Measurements from ENCODE around the gene CCDC8. TPM values are rescaled to one million over a fixed set of nuclear protein-coding genes. Genes with fewer than 3 reads are reported as not detected.

Gene CCDC8
- total RNA-seq, 1 experiment from 2014 or later, result not detected

GRCh38 chr19:46381756-46382345 lies 31.5 kb downstream of the CCDC8 start:
- H3K4me1 Mint-ChIP-seq (ENCODE audit: insufficient read depth, unreplicated experiment), result peaks cover 6% of the 10 kb centered on the region
- no peaks in the 10 kb centered on the region for H3K27me3 Mint-ChIP-seq (ENCODE audit: insufficient read depth, unreplicated experiment)
- TF ChIP-seq, protein P1, sequence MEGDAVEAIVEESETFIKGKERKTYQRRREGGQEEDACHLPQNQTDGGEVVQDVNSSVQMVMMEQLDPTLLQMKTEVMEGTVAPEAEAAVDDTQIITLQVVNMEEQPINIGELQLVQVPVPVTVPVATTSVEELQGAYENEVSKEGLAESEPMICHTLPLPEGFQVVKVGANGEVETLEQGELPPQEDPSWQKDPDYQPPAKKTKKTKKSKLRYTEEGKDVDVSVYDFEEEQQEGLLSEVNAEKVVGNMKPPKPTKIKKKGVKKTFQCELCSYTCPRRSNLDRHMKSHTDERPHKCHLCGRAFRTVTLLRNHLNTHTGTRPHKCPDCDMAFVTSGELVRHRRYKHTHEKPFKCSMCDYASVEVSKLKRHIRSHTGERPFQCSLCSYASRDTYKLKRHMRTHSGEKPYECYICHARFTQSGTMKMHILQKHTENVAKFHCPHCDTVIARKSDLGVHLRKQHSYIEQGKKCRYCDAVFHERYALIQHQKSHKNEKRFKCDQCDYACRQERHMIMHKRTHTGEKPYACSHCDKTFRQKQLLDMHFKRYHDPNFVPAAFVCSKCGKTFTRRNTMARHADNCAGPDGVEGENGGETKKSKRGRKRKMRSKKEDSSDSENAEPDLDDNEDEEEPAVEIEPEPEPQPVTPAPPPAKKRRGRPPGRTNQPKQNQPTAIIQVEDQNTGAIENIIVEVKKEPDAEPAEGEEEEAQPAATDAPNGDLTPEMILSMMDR (IDR thresholded peaks at IDR 0.05; ENCODE audit: unreplicated experiment), result no peak
- intact Hi-C loops (cut with micrococcal nuclease), result no loop called here
- H3K36me3 Mint-ChIP-seq (ENCODE audit: insufficient read depth, unreplicated experiment), result peaks cover 94% of the 10 kb centered on the region
- POLR2A ChIA-PET, result interaction anchor here (0.9 kb wide), 1 partner anchor 9 kb away, joined by 3 read pairs; no protein-coding TSS in a partner anchor
- H3K27ac Mint-ChIP-seq (ENCODE audit: low read depth, unreplicated experiment), result peak overlapping the region; percentile 70
- no peaks in the 10 kb centered on the region for H3K9me3 Mint-ChIP-seq (ENCODE audit: unreplicated experiment)
- CTCF ChIA-PET, result interaction anchor here (0.6 to 1.2 kb wide), 4 partner anchors 13 to 1337 kb away, joined by 3 to 5 read pairs (median 4); no protein-coding TSS in a partner anchor
- no TSS peak for BruUV-seq (replicated peaks)
- H3K4me3 Mint-ChIP-seq (ENCODE audit: unreplicated experiment), result no peak overlapping the region
- DNase-seq (ENCODE audit: unreplicated experiment), result no peak

DNA sequence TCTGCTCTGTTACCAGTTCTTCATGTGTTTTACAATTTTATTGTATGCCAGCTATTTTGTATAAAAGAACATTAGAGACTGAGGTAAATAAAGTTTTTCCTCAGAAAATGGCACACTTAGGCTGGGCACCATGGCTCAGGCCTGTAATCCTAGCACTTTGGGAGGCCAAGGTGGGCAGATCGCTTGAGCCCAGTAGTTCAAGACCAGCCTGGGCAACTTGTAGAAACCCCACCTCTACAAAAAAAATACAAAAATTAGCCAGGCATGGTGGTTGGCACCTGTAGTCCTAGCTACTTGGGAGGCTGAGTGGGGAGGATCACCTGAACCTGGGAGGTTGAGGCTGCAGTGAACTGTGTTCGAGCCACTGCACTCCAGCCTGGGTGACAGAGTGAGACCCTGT lies 32.0 kb downstream of the CCDC8 start:
- DNase-seq (ENCODE audit: unreplicated experiment), result no peak
- ChIA-PET POLR2A (interaction anchor here (0.7 to 1.2 kb wide), 3 partner anchors 8 to 103 kb away, joined by 3 read pairs; no protein-coding TSS in a partner anchor), CTCF (interaction anchor here (0.6 to 1.2 kb wide), 2 partner anchors 15 to 93 kb away, joined by 3 to 5 read pairs; no protein-coding TSS in a partner anchor)
- TF ChIP-seq, protein P1 (IDR thresholded peaks at IDR 0.05; ENCODE audit: unreplicated experiment), result no peak
- no peaks in the 10 kb centered on the region for H3K27me3 Mint-ChIP-seq (ENCODE audit: insufficient read depth, unreplicated experiment)
- H3K4me3 Mint-ChIP-seq (ENCODE audit: unreplicated experiment), result no peak overlapping the region
- peak overlapping the region; percentile 9 for H3K27ac Mint-ChIP-seq (ENCODE audit: low read depth, unreplicated experiment)
- peaks cover 6% of the 10 kb centered on the region for H3K4me1 Mint-ChIP-seq (ENCODE audit: insufficient read depth, unreplicated experiment)
- intact Hi-C loops (cut with micrococcal nuclease), result no loop called here
- H3K9me3 Mint-ChIP-seq (ENCODE audit: unreplicated experiment), result no peaks in the 10 kb centered on the region
- H3K36me3 Mint-ChIP-seq (ENCODE audit: insufficient read depth, unreplicated experiment), result peaks cover 94% of the 10 kb centered on the region
- no TSS peak for BruUV-seq (replicated peaks)

GRCh38 chr19:46380690-46381089 lies 32.7 kb downstream of the CCDC8 start:
- no TSS peak for BruUV-seq (replicated peaks)
- ChIA-PET CTCF (interaction anchor here (0.6 kb wide), 1 partner anchor 92 kb away, joined by 3 read pairs; no protein-coding TSS in a partner anchor), POLR2A (interaction anchor here (0.7 to 1.2 kb wide), 2 partner anchors 13 to 104 kb away, joined by 3 read pairs; no protein-coding TSS in a partner anchor)
- Mint-ChIP-seq H3K9me3 (ENCODE audit: unreplicated experiment) (no peaks in the 10 kb centered on the region), H3K27me3 (ENCODE audit: insufficient read depth, unreplicated experiment) (no peaks in the 10 kb centered on the region), H3K4me3 (ENCODE audit: unreplicated experiment) (no peak overlapping the region), H3K36me3 (ENCODE audit: insufficient read depth, unreplicated experiment) (peaks cover 94% of the 10 kb centered on the region), H3K27ac (ENCODE audit: low read depth, unreplicated experiment) (peak overlapping the region; percentile 9), H3K4me1 (ENCODE audit: insufficient read depth, unreplicated experiment) (peaks cover 10% of the 10 kb centered on the region)
- intact Hi-C loops (cut with micrococcal nuclease), result no loop called here
- no peak for DNase-seq (ENCODE audit: unreplicated experiment)
- TF ChIP-seq, protein P1 (IDR thresholded peaks at IDR 0.05; ENCODE audit: unreplicated experiment), result no peak

DNA sequence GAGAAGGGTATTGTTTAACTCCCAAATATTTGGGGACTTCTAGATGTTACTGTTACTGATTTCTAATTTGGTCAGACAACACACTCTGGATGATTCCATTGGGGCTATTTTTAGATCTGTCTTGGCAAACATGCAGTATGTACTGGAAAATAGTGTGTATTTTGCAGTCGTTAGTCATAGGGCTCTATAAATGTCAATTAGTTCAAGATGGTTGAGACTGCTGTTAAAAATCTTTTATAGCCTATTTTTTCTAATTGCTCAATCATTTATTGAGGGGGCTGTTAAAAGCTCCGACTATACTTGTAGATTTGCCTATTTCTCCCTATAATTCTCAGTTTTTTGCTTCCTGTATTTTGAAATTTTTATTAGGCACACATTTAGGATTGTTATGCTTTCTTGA lies 35.1 kb downstream of the CCDC8 start:
- Mint-ChIP-seq H3K9me3 (ENCODE audit: unreplicated experiment) (no peaks in the 10 kb centered on the region), H3K27ac (ENCODE audit: low read depth, unreplicated experiment) (no peak overlapping the region), H3K27me3 (ENCODE audit: insufficient read depth, unreplicated experiment) (no peaks in the 10 kb centered on the region), H3K4me1 (ENCODE audit: insufficient read depth, unreplicated experiment) (peaks cover 23% of the 10 kb centered on the region), H3K4me3 (ENCODE audit: unreplicated experiment) (no peak overlapping the region), H3K36me3 (ENCODE audit: insufficient read depth, unreplicated experiment) (peaks cover 82% of the 10 kb centered on the region)
- no peak for DNase-seq (ENCODE audit: unreplicated experiment)
- TF ChIP-seq, protein P1 (IDR thresholded peaks at IDR 0.05; ENCODE audit: unreplicated experiment), result no peak
- ChIA-PET POLR2A (interaction anchor here (0.7 to 1.5 kb wide), 4 partner anchors 14 to 222 kb away, joined by 4 read pairs; no protein-coding TSS in a partner anchor), CTCF (interaction anchor here (0.6 to 2.5 kb wide), 5 partner anchors 17 to 354 kb away, joined by 3 to 8 read pairs (median 4); no protein-coding TSS in a partner anchor)
- BruUV-seq (replicated peaks), result no TSS peak
- intact Hi-C loops (cut with micrococcal nuclease), result no loop called here
